ENCODE measurements around the gene EXOC6B.

DNA sequence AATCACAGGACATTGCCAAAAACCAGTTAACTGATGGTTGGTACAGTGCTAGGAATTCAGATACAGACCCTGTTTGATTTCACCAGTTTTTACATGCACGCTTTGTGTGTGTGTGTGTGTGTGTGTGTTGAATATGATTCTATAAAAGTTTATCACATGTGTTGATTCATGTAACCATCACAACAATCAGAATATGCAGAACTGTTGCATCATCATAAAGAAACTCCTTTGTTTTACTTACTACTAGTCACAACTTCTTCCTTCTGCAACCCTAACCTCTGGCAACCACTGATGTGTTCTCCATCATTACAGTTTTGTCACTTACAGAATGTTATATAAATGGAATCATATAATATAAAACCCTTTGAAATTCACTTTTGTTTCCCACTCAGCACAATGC, 533.4 kb downstream of the EXOC6B start:
- no peak for TF ChIP-seq CTCF (conservative IDR thresholded peaks at IDR 0.05; ENCODE audit: low read length)
- TF ChIP-seq EZH2phosphoT487 (IDR thresholded peaks at IDR 0.05; ENCODE audit: borderline replicate concordance), result no peak
